T47D (cell line): ENCODE data around the gene EXOC7.

Source experiments
- DNase-seq, 2 experiments: peaks; one replicate each; pipeline versions ENCODE4 v3.0.0 to v3.0.0-alpha.2; 2011 to 2012; ENCODE audit warnings: low read depth in 1 of 2, low spot score in 1 of 2
- JUND ChIP-seq: IDR thresholded peaks from 2 replicates; pipeline ENCODE4 v1.6.1; 2012; ENCODE audit warnings: low read depth
- in situ Hi-C: cut with HindIII; loops from 2 replicates; pipeline ENCODE4 v1.10.0; 2016; ENCODE audit warnings: low sequenced_read_pairs, low pct_unique_long_range_greater_than_20kb

EXOC7 gene

GRCh38 chr17:76094046-76094445 is 9.5 kb downstream of the EXOC7 start:
- in situ Hi-C loops: no loop called here
- DNase-seq: no peak
- no peak for TF ChIP-seq JUND

- TF ChIP-seq JUND: no peak
- no peak for DNase-seq
- in situ Hi-C loops: no loop called here
Observed at GRCh38 chr17:76092526-76093413, 10.8 kb downstream of the EXOC7 start.

GRCh38 chr17:76091526-76092286 is 11.9 kb downstream of the EXOC7 start:
- no peak for TF ChIP-seq JUND
- in situ Hi-C loops: no loop called here
- no peak for DNase-seq

- TF ChIP-seq JUND: no peak
- in situ Hi-C loops: no loop called here
- DNase-seq: no peak
Observed at GRCh38 chr17:76090517-76091129, 13.0 kb downstream of the EXOC7 start.

GRCh38 chr17:76089680-76090516 is 13.7 kb downstream of the EXOC7 start:
- no peak for DNase-seq
- in situ Hi-C loops: no loop called here
- no peak for TF ChIP-seq JUND

- in situ Hi-C loops: no loop called here
- DNase-seq: no peak
- no peak for TF ChIP-seq JUND
Observed at GRCh38 chr17:76088868-76089576, 14.6 kb downstream of the EXOC7 start.

GRCh38 chr17:76088041-76088867 is 15.3 kb downstream of the EXOC7 start:
- TF ChIP-seq JUND: no peak
- in situ Hi-C loops: no loop called here
- DNase-seq: no peak

DNA sequence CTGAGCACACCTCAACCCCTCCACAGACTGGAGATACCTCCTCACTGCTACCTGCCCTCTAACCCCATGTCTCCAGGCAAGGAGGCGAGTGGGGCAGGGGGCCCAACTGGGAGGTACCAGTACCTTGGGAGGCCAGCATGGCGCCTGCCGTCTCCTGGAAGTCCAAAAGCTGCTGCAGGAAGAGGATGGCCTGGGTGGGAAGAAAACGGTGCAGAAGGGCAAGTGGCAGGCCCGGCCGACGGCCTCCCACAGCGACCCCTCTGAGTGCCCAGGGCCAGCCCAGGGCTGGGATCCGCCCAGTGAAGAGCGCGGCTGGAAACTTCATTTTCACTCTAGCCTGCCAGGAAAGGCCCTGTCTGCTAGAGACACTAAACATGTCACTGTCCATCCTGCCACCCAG is 16.1 kb downstream of the EXOC7 start:
- no peak for TF ChIP-seq JUND
- no peak for DNase-seq
- in situ Hi-C loops: no loop called here

- no peak for DNase-seq
- TF ChIP-seq JUND: no peak
- in situ Hi-C loops: no loop called here
Observed at GRCh38 chr17:76086384-76086783, 17.2 kb downstream of the EXOC7 start.

DNA sequence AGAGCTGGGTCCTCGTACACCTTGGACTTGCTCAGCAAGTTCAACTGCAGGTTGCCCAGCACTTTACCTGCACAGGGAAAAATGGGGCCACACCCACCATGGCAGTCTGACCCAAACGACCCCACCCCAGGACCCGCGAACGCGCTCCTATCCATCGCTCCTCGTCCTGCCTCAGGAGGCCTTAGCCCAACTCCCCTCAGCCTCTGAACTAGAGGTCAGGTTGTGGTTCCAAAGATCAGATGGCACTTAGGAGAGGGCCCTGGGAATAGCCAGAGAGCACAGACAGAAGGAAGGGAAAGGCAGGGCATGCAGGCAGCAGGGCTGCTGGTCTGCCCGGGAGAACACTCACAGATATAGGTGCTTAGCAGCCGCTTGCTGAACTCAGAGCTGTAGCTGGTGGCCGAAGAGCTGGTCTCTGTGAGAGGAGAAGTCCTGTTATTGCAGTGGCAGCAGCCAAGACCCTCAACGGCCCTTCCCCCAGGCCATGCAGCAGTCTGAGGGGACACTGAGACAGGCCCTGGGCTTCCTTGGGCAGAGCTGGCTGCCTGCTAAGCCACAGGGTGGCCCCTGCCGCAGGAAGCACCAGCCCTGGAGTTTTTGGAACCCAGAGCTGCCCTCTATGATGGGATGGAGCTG is 17.7 kb downstream of the EXOC7 start:
- TF ChIP-seq JUND: no peak
- in situ Hi-C loops: no loop called here
- peak in 1 of 2 experiments; percentile 33 for DNase-seq
